Cerebellar cortex (tissue), 1 donor: ENCODE measurements around the gene SPAG6.

Experiments used
- DNase-seq: peaks from one replicate; pipeline ENCODE4 v3.0.0-alpha.2; 2015; ENCODE audit warnings: low spot score

The SPAG6 gene

DNA sequence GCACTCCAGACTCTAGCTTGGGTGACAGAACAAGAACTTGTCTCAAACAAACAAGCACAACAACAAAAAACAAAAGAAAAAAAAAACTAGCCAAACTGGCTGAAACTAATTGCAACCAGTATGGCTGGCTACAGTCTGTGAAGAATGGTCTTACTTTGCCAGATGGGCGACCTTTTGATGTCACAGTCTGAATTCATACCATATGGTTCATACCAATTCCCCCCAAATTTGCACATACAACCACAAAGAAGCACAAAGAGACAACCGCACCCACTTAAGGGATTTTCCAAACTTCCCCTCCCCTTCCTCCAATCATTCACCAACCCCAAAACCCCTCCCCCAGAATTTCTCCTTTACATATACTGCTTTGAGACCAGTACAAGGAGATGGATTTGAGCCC, 114.2 kb downstream of the SPAG6 start:
- no peak for DNase-seq

DNA sequence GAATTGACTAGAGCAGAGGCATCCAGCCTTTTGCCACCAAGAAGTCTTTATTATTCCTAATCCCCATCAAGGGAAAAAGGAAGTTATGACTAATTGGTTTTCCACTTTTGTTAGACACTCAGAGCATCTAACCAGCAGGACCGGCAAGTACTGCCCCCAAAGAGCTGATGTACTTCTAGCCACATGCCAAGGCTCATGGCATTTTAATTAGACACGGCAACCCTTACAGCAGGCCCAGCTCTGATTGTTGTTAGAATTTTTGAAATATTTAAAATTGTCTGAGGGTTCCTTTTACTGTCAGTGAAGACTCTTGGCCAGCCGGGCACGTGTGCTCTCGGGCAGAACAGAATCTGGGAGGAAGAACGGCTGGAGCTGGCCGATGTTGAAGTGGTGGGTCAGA, 114.8 kb downstream of the SPAG6 start:
- DNase-seq: no peak

DNA sequence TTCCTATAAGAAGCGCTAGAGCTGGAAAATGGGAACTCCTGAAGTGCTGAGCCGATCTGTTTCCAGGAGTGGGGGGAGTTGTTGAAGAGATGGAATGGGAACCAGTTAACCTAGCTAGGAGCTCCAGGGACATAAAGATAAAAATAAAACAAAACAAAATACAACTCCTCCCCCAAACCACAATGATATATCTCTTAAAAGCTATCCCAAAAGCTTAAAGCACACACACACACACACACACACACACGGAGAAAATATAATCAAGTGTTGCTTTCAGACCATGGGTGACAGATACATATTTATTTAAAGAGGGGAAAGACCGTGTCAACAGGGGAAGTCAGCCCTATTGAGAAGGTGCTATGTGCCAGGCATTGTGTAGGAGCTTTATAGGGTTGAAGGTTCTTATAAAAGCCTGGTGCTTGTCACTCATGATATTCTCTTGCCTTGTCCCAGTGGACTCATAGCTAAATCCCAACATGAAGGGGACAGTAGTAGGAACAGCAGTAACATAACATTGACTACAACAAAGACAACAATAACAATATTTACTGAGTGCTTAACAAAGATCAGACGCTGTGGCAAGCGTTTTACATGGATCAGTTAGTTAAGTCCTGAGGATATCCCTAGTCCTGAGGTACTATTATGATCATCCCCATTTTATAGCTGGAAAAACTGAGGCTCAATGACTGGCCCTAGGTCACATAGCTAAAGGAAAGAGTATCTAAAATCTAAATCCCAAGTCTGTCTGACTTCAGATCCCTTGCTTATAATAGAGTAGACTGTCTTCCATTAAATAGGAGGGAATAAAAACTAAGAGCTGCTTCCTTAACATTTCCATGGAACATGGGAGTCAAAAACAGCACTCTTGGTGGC, 115.5 kb downstream of the SPAG6 start:
- no peak for DNase-seq

DNA sequence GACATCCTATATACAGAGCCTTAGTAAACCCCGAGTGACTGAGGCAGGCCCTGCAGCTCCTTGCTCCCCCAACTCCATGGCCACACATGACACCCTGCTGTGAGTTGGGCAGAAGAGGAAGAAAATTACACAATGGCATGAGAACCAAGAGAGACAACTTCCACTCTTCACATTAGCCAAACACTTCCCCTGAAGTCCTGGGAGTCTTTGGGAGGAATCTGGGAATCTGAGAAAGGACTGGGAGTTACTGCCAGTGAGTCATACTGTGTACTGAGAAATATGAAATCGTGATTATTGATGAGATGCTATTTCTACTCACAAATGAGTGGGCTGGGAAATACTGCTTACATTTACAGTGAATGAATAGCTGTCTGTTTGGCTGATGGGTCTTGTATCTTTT, 116.6 kb downstream of the SPAG6 start:
- no peak for DNase-seq

DNA sequence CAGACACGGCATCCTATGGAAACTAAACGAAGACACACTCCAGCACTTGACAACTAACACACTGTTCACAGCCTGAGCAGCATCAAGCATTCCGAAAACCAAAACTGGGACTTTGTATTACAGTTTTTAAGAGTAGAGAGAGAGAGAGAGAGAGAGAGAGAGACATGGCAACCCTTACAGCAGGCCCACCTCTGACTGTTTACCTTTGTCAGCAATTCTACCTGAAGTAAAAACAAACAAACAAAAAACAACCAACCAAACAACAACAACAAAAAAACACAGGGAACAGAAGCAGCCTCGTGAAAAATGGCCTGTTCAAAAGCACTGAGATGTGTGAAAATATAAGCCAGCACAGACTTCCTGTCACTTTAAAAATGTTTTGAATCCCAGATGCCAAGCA, 118.0 kb downstream of the SPAG6 start:
- no peak for DNase-seq

DNA sequence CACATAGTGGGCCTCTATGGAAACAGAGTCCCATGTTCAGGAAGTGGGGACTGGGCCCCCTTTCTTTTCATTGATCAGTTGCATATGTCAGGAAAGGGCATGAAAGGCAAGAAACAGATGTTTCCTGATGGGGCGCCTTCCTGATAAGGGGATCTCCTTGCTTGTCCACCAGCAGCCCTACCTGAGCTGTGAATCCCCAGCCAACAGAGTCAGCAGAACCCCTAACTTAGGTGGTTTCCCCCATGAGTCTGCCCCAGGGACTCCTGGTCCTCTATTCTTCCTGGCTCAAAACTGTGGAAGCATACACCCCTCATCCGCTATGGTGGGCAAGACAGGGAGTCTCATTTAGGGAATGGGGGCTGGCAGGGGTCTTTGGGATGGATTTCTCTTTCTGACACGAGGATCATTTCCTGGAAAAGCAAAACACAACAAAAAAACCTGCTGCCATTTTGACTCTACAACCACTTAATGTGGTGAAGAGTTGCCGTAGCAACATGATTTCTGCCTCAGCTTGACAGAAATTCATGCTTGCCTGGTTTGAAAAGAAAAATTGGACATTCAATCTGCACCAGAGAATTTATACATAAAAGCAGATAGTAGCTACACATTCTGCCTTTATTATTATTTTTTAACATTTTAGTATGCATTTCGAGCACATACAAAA, 119.8 kb downstream of the SPAG6 start:
- DNase-seq: no peak

DNA sequence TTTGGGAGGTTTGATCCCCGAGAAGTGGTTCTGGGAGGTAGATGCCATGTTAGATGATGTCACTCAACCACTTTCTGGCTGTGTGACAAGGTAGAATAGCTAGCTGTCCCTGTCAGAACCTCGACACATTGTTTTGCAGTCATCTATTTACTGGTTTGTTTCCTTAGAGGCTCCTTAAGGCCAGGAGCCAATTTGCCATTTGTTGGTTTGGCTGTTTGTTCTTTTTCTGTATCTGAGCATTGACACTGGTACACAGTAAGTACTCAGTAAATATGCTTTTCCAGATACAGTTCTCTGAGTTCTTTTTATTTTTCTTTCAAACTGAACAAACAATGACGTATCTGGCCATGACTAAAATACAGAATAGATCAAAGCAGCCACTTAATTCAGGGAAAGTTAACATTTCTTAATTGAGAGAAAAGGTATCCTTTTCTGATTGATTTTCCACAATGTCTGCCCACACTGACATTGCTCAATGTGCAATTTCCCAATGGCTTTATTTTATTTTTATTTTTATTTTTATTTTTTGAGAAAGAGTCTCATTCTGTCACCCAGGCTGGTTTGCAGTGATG, 121.6 kb downstream of the SPAG6 start:
- DNase-seq: no peak
